NCI-H2107 treated with DMSO at 0.1 percent for 48 hours (cell line): ENCODE measurements around the gene CDO1.

Experiments
- DNase-seq: peaks from one replicate; lab custom pipeline; 2025; ENCODE audit not compliant: unreplicated experiment; lab: John Stamatoyannopoulos, UW

CDO1 gene

DNA sequence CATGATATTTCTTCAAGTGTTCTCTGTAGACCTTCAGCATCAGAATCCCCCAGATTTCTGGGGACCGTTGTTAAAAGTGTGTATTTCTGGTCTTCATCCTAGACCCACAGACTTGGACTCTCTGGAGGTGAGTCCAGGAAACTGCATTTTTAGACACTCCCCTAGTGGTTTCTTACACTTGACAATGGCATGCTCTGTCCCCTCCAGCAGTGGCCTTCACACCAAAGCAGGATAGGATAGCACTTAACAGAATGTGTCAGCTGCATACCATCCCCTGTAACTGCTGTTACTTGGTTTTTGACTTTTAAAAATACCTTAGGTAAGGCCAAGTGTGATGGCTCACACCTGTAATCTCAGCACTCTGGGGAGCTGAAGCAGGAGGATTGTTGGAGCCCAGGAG lies 20.8 kb downstream of the CDO1 start:
- no peak for DNase-seq

DNA sequence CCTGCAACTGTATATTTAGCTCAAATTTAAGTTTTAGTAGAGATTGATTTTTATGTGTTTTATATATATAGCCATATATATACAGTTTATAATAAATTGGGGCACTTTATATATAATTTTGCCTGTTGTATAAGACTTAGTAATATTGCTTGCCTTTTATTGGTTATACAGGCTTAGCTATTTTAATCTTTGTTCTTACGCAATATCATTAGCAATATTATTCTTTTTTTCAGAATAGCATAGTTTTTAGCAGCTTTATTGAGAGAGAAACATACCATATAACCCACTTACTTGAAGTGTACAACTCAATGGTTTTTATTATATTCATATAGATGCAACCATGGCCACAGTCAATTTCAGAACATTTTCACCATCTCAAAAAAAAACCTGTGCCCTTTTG lies 28.0 kb downstream of the CDO1 start:
- no peak for DNase-seq

DNA sequence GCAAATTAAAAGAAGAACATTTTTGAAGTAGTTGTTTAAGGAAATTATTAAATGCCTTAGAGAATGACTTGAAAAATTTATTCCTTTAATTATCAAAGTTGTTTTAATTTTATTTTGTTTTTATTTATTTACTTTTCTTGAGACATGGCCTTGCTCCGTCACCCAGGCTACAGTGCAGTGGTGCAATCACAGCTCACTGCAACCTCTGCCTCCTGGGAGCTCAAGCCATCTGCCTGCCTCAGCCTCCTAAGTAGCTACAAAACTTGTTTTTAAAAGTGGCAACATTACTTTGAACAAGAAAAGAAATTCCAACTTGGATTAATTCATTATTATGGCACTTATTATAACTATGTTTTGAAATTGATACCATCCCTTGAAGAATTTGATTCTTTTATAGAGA lies 29.0 kb downstream of the CDO1 start:
- no peak for DNase-seq

DNA sequence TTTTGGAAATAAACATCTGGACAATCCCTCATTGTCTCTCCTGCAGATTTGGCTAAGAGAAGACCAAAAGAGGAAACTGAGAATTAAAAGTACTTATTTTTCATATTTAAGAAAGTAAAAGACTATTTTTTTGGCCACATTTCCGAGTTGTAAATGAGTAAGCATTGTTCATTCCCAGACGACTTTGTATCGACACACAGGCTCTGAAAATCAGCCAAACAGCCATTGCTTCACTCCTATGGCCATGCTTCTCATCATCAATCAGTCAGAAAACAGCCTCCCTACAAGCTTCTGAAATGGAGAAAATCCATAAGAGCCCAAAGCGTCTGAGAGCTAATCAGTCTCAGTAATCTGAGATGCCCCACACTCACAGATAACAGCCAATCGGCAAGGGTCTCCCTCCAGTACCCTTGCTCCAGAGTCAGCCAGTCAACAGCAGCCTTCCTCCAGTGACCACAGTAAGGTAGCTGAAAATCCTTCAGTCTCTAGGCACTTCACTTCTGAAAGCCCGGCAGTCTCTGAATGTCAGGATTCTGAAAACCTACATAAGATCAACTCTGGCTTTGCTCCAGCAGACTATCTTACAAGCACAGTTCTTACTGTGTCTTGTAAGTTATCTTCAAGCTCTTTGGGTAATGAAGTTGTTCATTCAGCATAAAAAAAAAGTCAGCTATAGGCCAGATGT lies 30.9 kb downstream of the CDO1 start:
- DNase-seq: no peak

DNA sequence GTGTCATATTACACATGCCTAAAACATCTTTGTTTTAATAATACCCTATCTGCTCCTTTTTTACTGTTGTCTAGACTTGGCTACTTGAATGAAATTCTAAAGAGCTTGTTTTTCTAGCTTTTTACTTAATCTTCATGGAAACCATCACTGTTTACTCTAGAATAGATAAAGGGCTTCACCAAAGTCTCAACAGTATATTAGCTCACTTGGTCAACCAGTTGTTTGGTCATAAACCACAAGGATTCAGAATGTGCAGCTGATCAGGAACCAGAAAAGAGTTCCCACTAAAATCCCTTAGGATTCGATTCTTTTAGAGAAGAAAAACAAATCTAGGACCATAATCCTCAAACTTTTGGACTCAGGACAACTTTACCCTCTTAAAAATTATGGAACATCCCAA lies 38.0 kb downstream of the CDO1 start:
- DNase-seq: no peak

DNA sequence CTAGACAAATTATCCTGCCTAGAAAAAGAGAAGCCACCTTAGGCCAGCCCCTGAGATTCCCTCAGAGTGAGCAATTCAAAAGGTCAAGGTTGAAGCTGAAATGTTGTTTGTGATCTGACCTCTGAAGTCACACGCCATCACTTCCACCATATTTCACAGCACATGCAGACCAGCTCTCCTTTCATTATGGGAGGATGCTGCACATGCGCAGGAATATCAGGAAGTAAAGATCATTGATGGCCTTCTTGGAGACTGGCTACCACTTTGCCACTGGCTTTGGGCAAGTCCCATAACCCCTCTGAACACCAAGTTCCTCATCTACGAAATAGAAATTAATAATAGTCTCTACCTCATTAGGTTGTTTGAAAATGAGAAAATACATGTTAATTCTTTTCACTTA lies 39.5 kb downstream of the CDO1 start:
- no peak for DNase-seq

DNA sequence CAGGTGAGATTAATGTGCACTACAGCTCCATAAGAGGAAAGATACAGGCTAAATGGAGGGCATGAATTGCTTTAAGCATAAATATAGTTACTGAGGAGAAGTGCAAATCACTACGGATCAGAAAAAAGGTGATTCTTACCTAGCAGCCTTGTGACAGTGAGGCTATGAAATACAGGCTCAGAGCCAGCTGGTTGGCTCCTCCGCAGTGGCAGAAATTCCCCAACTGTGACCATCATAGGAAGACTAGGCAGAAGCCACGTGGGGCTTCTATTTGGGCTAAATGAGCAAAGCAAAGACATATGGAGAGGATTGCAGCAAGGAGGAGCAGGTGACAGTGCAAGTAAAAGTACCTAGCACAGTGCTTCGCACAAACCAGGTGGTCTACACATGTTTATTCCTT lies 40.5 kb downstream of the CDO1 start:
- DNase-seq: no peak

DNA sequence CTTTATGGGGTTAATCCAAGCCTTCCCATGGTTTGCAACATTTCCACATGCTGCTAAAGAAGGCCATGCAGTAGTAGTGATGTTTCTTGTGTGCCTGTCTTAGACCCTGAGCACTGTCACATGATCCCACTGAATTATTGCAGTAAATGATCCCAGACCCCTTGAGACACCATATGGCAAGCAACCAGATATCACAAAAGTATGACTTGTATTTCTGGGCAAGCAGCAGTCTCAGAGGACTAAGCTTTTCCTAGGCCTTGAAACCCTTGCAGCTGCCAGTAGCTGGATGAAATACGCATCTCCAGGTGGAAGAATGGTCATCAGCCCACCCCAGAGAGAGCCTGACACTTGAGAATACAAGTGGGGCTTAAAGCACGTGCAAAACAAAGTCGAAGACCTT lies 41.8 kb downstream of the CDO1 start:
- DNase-seq: no peak

DNA sequence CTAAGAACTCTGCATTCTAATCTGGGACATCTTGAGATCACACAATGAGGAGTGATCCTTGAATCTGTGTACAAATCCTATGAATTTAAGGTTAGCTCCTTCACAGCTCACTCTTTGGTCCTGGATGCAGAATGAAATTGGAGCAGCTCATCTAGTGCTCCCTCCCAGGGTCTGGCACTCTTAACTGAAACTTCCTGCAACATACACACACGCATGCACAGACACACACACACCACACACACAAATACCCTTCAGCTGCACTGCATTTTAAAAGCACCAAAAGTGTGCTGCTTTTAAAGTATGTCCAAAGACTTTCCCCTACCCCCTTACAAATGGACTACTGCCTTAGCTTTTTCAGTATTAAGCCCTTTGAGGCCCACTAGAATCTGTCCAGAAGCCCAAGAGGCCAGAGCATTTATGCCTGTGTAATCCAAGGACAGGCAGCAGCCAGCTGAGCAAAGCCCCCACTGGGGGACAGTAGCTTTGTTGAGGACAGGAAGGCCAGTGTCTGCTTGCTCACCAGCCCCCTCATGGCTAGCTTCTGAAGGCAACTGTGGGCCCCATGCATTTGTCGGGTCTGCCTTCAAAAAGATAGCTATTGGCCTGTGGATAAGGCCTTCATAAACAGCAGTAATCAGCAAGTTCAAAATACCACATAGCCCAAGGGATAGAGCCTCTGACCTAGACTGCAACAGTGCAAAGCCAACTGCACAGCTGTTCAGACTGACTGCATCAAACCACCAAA lies 43.6 kb downstream of the CDO1 start:
- no peak for DNase-seq

DNA sequence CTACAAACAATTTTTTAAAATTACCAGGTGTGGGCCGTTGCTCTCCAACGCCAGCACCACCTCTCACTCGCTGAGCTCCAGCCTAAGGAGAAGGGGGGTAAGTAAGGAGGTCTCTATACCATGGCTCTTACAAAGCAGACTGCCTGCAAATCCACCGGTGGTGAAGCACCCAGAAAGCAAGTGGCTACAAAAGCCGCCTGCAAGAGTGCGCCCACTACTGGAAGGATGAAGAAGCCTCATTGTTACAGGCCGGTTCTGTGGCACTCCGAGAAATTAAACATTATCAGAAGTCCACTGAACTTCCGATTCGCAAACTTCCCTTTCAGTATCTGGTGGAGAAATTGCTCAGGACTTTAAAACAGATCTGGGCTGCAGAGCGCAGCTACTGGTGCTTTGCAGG lies 46.0 kb downstream of the CDO1 start:
- no peak for DNase-seq

DNA sequence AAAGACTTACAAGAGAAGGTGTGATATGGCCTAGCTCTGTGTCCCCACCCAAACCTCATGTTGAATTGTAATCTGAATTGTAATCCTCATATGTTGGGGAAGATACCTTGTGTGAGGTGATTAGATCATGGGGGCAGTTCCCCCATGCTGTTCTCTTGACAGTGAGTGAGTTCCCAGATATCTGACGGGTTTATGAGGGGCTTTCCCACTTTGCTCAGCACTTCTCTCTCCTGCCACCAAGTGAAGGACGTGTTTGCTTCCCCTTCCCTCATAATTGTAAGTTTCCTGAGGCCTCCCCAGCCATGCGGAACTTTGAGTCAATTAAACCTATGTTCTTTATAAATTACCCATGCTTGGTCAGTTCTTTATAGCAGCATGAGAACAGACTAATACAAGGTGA lies 49.0 kb downstream of the CDO1 start:
- DNase-seq: no peak

DNA sequence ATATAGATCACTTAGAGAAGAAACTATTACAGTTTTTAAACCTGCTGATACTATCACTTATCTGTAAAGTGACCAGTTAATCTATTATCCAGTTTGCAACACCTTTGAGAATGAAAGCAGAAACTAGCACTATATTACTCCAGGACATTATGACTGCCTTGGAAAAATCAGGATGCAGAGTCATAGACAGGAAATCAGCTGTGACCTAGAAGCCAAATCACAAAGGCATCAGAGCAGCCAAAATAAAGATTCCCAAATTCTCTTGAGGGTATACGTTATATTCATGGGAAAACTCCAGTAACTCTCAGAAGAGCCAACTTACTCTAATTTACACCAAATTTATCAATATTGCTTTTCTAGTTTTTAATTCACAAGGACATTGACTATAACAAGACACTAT lies 49.9 kb downstream of the CDO1 start:
- DNase-seq: no peak

DNA sequence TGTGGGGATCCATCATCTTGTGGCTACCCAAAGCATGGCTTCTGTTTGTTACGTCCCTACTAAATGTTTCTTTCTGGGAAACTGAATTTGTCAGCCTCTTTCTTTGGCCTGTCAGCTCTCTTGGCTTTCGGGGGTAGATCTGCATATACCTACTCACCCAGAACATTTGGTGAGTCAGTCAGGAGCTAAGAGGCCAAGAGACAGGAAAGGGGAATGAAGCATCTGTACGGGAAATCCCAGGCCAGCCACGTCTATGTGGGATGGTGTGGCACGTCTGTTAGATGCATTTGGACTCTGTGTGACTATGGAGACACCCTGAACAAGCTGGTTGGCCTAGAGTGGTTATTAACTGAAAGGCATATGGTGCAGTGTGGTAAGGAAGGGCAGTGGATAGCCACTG lies 58.1 kb downstream of the CDO1 start:
- DNase-seq: no peak

DNA sequence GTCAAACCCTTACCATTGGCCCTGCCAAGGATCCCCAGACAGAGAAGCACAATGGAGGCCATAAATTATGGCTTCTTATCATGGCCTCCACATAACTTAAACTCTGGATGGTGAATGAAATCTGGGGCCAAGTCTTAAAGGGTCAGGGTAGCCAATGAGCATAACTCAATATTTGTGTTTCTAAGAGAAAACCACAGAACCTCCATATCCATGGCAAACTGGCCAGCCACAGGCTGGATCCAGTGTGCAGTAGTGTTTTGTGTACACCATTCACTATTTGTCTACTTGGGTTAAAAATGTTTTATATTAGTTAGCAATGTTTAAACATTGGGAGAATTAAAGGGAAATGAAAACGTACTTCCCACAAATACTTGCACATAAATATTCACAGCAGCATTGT lies 60.8 kb downstream of the CDO1 start:
- DNase-seq: no peak
